Peyer's patch (tissue), 4 donors: ENCODE measurements around the gene FBXW2. TPM values are rescaled to one million over a fixed set of nuclear protein-coding genes. Genes with fewer than 3 reads are reported as not detected.

Experiments
- DNase-seq, 3 donors: peaks; one replicate each; pipeline ENCODE4 v3.0.0-alpha.2; 2017 to 2019
- H3K27ac ChIP-seq, 4 donors: fragments of 200-600 bp; sonication (generic); one replicate each; pipeline ENCODE4 v1.5.1; 2016 to 2019
- H3K27me3 ChIP-seq, 2 donors: fragments of 200-600 bp; sonication (generic); one replicate each; pipeline ENCODE4 v1.5.1; 2019
- H3K36me3 ChIP-seq, 3 donors: fragments of 200-600 bp; sonication (generic); one replicate each; pipeline ENCODE4 v1.5.1; 2016 to 2019
- H3K4me1 ChIP-seq, 4 donors: fragments of 200-600 bp; sonication (generic); one replicate each; pipeline ENCODE4 v1.5.1; 2016 to 2019
- H3K4me3 ChIP-seq, 4 donors: fragments of 200-600 bp; sonication (generic); 1 replicate in 3 of 4; 2 replicates in 1 of 4; pipeline ENCODE4 v1.5.1; 2016 to 2019; ENCODE audit warnings: mild to moderate bottlenecking in 1 of 4
- H3K9me3 ChIP-seq, 4 donors: fragments of 200-600 bp; sonication (generic); one replicate each; pipeline ENCODE4 v1.5.1; 2016 to 2019; ENCODE audit warnings: mild to moderate bottlenecking in 1 of 4
- CTCF ChIP-seq, 6 experiments: fragments of 450-650 bp in 4 of 6; fragments of 200-600 bp in 2 of 6; sonication (generic) in 1 of 6; IDR thresholded peaks; one replicate each; pipeline ENCODE4 v1.5.1; 2017 to 2019; ENCODE audit warnings: antibody characterized with exemption in 6 of 6, mild to moderate bottlenecking in 3 of 6, moderate library complexity in 1 of 6
- POLR2A ChIP-seq, 2 donors: fragments of 450-650 bp; IDR thresholded peaks; one replicate each; pipeline ENCODE4 v1.5.1; 2017; ENCODE audit warnings: antibody characterized with exemption in 2 of 2, mild to moderate bottlenecking in 2 of 2, moderate library complexity in 2 of 2
- total RNA-seq, 4 donors: library from RNA; depleted of rRNA; stranded (reverse); fragments of >200 nt; gene quantifications; one replicate each; pipeline ENCODE4 v1.1.0, GENCODE V29; 2016

FBXW2 gene
- total RNA-seq, 4 donors from 2014 or later: 70.5 to 93.3 (median 82.8) TPM

GRCh38 chr9:120708526-120709224 lies 84.5 kb downstream of the FBXW2 start:
- Histone ChIP-seq H3K4me3 (no peak overlapping the region), H3K36me3 (no peaks in the 10 kb centered on the region), H3K4me1 (peaks cover 0 to 28% (median 6%) of the 10 kb centered on the region in 4 donors), H3K27me3 (no peaks in the 10 kb centered on the region), H3K27ac (no peak overlapping the region), H3K9me3 (no peaks in the 10 kb centered on the region)
- TF ChIP-seq POLR2A (IDR thresholded peaks at IDR 0.05) (no peak), CTCF (IDR thresholded peaks at IDR 0.05) (no peak)
- DNase-seq: no peak

- TF ChIP-seq CTCF (IDR thresholded peaks at IDR 0.05): no peak
- H3K9me3 ChIP-seq: no peaks in the 10 kb centered on the region
- no peak overlapping the region for H3K4me3 ChIP-seq
- H3K36me3 ChIP-seq: no peaks in the 10 kb centered on the region
- no peaks in the 10 kb centered on the region for H3K27me3 ChIP-seq
- no peak for DNase-seq
- H3K27ac ChIP-seq: no peak overlapping the region
- H3K4me1 ChIP-seq: peaks cover 0 to 16% (median 5%) of the 10 kb centered on the region in 4 donors
Measured at GRCh38 chr9:120707170-120707569, 86.0 kb downstream of the FBXW2 start.

Other genes with a start within 250 kb of the FBXW2 start
- 100 to 1,000 TPM in 1 of 4 donors, 10 to 100 TPM in 3; 27.3 to 158 (median 45.1) TPM for gene CDK5RAP2, start 213.2 kb downstream of the FBXW2 start, total RNA-seq
- 10 to 100 TPM in 2 of 4 donors, 1 to 10 TPM in 2; 8.1 to 15.1 (median 11.5) TPM for gene MEGF9, start 78.9 kb downstream of the FBXW2 start, total RNA-seq
- 10 to 100 TPM; 23.8 to 46.2 (median 30.9) TPM for gene PSMD5, start 49.5 kb upstream of the FBXW2 start, total RNA-seq
- 10 to 100 TPM in 3 of 4 donors, 1 to 10 TPM in 1; 7.2 to 76.7 (median 20.6) TPM for gene PHF19, start 83.8 kb upstream of the FBXW2 start, total RNA-seq
- 10 to 100 TPM in 1 of 4 donors, 1 to 10 TPM in 3; 3.3 to 14.0 (median 8.8) TPM for gene TRAF1, start 133.4 kb upstream of the FBXW2 start, total RNA-seq